KOPT-K1 (cell line): ENCODE data around the gene A1BG.
"Not testable (repeated sequence)": the region's sequence is repeated elsewhere in the genome, so short reads cannot be mapped to it uniquely, and the experiment has no call there.

Source experiments
- H3K27ac ChIP-seq: fragments of 200-600 bp; sonication (generic); 2 replicates; pipeline ENCODE4 v1.5.1; 2016; ENCODE audit warnings: antibody characterized with exemption, mild to moderate bottlenecking, low read depth, low read length; ENCODE audit not compliant: poor library complexity, severe bottlenecking
- H3K36me3 ChIP-seq: fragments of 200-600 bp; sonication (generic); 2 replicates; pipeline ENCODE4 v1.5.1; 2017; ENCODE audit warnings: antibody characterized with exemption, mild to moderate bottlenecking, low read length, moderate library complexity; ENCODE audit not compliant: insufficient read depth
- H3K9me3 ChIP-seq: fragments of 200-600 bp; sonication (generic); 2 replicates; pipeline ENCODE4 v1.5.1; 2017; ENCODE audit warnings: antibody characterized with exemption, low read length, mild to moderate bottlenecking; ENCODE audit not compliant: insufficient read depth, poor library complexity, severe bottlenecking

Gene A1BG

DNA sequence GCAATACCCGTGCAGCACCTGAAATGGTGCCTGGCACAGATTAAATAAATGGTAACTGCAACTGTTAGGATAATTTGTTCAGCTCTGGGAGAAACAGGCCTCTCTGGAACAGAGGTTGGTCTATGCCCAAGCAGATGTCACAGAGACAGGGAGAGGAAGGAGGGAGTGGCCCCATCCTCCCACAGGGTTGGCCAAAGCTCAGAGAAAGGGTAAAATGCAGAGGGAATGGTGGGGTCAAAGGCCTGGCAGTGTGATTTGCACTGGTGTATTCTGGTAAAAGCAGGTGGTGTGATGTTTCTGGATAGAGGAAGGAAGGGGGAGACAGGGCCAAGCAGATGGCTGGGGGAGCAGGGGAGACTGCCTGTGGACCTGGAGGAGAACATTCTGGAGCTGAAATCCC is 17.1 kb downstream of the A1BG start:
- Histone ChIP-seq H3K27ac (no peak overlapping the region), H3K36me3 (peaks cover 48% of the 10 kb centered on the region), H3K9me3 (no peaks in the 10 kb centered on the region)

DNA sequence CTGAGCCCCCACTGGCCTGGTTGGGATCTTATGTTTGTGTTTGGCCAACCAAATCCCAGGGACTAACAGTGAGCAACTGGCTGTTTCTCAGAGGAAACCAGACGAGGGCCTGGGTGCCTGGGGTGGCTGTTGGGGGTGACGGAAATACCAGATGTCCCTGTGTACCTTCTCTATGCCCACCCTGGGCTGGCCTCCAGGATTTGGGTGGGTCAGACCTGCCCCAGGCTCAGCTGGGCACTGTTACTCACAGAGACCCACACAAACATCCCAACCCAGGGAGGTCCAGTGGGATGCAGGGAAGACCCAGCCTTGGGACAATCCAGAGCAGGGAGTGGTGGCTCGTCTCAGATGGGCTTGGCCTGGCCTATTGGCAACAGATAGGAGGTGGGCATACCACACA is 17.7 kb downstream of the A1BG start:
- peaks cover 44% of the 10 kb centered on the region for H3K36me3 ChIP-seq
- H3K27ac ChIP-seq, result no peak overlapping the region

DNA sequence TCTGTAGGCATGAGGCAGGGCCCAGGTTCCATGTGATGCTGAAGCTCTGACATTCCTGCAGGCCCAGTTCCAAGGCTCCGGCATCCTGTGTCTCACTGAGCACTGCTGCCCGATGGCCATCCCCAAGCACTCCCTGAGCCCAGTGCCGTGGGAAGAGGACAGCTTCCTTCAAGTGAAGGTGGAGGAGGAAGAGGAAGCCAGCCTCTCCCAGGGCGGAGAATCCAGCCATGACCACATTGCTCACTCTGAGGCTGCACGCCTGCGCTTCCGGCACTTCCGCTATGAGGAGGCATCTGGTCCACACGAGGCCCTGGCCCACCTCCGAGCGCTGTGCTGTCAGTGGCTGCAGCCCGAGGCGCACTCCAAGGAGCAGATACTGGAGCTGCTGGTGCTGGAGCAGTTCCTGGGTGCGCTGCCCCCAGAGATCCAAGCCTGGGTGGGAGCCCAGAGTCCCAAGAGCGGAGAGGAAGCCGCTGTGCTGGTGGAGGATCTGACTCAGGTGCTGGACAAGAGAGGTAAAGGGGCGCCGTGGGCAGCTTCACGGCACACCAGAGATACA is 18.5 kb downstream of the A1BG start:
- no peak overlapping the region for H3K27ac ChIP-seq
- H3K9me3 ChIP-seq, result no peaks in the 10 kb centered on the region
- H3K36me3 ChIP-seq, result peaks cover 41% of the 10 kb centered on the region

More for the DNA sequence above, 17.7 kb downstream of the A1BG start:
- H3K9me3 ChIP-seq, result no peaks in the 10 kb centered on the region

DNA sequence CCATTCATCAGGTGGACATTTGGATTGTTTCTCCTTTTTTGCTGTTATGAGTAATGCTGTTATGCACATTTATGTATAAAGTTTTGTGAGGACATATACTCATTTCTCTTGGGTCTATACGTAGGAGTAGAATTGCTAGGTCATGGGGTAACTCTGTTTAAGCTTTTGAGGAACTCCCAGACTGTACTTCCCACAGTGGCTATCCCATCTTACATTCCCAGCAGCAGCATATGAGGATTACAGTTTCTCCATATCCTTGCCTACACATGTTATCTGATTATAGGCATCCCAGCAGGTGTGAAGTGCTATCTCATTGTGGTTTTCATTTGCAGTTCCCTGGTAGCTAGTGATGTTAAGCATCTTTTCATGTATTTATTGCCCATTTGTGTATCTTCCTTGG is 20.6 kb downstream of the A1BG start:
- H3K9me3 ChIP-seq, result no peaks in the 10 kb centered on the region
- H3K36me3 ChIP-seq, result peaks cover 22% of the 10 kb centered on the region
- H3K27ac ChIP-seq, result no peak overlapping the region

DNA sequence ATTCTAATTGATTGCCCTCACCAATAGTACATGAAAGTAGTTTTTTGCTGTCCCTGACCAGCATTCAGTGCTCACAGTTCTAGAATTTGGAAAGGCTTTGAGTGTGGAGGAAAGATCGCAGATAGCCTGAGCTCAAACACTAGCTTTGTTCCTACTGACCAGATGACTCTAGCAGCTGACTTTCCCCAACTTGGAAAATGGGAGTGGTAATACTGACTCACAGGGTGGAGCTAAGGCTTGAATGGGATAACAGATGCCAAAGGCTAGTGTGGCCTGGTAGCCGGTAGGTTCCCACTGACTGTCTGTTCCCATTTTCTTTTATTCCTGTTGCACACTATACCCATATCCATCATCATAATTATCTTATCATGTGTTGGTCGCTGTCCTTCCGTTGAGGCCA is 22.8 kb downstream of the A1BG start:
- H3K36me3 ChIP-seq, result peaks cover 6% of the 10 kb centered on the region; the same call in 1 of the 2 replicates
- no peak overlapping the region for H3K27ac ChIP-seq
- H3K9me3 ChIP-seq, result no peaks in the 10 kb centered on the region

DNA sequence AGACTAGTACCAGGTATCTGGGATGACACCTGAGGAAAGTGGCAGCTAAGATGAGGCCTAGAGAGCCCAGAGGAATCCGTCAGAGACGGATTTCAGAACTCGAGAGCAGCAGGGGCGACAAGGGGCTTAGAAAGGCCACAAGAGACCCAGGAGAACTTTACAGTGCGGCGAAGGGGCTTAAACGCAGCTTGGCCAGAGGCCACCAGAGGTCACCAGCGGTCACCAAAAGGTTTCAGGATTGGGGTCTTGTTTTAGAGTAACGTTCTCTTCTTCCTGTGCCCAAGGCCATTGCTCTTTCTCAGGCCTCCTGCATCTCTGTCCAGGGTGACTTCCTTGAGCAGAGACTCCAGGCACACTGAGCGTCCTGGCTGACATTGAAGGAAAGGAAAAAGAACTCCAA is 24.3 kb downstream of the A1BG start:
- Histone ChIP-seq H3K27ac (no peak overlapping the region), H3K9me3 (no peaks in the 10 kb centered on the region), H3K36me3 (no peaks in the 10 kb centered on the region)

DNA sequence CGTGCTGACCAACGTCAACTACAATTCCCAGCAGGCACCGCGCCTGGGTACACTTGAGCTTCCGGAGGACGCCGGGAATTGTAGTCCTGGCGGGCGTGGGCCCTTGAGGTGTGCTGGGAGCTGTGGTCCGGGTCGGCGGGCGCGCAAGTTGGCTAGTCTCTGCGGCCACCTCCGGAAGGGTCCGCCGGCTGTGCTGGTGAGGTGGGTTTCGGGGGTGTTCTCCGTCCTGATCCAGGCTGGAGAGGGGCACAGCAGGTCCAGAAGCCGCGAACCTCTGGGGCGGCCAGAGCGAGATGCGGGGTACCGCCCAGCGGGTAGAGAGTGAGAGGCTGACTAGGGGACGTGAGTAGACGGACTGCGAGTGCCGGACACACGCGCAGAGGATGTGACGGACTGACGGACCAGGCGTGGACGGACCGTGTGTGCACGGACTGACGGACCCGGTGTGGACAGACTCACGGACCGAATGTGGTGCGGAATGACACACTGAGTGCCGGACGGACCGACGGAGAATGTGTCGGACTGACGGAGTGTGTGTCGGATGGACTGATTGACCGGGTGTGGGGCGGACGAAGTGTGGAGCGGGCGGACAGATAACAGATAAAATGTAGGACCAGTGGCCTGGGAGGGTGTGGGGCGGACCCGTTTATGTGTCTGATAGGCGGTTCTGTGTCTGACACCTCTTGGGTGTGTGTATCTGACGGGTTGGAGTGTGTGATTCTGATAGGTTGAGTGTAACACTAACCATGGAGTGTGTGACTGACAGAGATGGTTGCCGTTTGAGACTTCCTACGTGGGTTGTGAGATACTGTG is 26.2 kb downstream of the A1BG start, which contains the start of gene ZSCAN22:
ZSCAN22 (plus strand) TSS at position 81 of the 813 bp plus-strand sequence. CDS start 7,809 bp downstream, outside the sequence.
- no peaks in the 10 kb centered on the region for H3K9me3 ChIP-seq
- no peaks in the 10 kb centered on the region for H3K36me3 ChIP-seq
- H3K27ac ChIP-seq, result peak within 1 kb of the TSS; percentile 63

DNA sequence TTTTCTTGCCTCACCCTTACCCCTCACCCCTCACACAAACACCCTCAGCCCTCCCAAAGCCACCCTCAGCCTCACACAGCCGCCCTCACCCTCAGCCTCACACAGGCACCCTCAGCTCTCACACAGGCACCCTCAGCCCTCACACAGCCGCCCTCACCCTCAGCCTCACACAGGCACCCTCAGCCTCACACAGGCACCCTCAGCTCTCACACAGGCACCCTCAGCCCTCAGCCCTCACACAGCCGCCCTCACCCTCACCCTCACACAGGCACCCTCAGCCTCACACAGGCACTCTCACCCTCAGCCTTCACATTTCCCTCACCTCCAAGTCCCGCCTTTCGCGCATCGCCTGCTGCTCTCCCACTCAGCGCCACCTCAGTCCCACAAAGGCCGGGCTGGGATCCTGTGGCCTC is 26.8 kb downstream of the A1BG start:
- Histone ChIP-seq H3K27ac (peak overlapping the region; percentile 63), H3K9me3 (no peaks in the 10 kb centered on the region)

DNA sequence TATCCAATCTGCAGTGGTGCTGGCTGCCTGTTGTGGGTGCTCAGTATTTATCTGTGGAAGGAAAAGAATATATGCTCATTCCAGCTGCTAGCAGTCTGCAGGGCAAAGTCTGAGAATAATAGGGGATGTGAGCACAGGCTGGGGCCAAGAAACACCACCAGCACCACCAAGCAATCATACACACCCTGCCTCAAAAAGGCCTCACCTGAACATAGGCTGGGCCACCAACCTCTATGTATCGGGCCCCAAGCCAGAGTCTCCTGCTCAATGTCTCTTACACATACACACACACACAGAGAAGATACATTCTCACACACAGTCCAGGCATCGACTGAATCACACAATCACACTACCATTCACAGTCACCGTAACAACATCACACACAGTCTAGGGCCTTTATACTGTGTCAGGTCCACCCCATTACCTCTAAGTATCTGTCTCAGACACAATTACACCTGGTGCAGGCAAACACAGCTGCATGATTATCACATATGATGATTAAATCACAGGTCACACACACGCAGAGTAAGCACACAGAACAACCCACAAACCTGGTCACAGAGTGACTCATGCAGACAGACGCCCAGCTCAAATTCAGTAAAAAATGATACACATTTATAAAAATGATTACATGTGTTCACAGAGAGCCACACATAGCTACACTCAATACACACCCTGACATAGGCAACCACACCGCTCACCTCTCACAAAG is 27.8 kb downstream of the A1BG start:
- H3K9me3 ChIP-seq, result no peaks in the 10 kb centered on the region
- no peaks in the 10 kb centered on the region for H3K36me3 ChIP-seq
- peak overlapping the region; percentile 63 for H3K27ac ChIP-seq

More for the DNA sequence above, 26.8 kb downstream of the A1BG start:
- H3K36me3 ChIP-seq, result no peaks in the 10 kb centered on the region

DNA sequence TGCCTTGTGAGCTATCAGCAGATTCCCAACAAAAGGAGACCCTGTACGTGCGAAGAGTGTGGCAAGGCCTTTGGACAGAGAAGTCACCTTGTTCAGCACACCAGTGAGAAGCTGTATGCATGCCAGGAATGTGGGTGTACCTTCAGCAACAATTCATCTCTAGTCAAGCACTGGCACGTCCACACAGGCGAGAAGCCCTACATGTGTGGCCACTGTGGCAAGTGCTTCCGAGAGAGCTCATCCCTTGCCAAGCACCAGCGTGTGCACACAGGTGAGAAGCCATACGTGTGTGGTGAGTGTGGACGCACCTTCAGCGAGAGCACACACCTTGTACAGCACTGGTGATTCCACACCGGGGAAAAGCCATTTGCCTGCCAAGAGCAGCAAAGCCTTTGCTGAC is 34.1 kb downstream of the A1BG start:
- no peak overlapping the region for H3K27ac ChIP-seq
- no peaks in the 10 kb centered on the region for H3K9me3 ChIP-seq
- H3K36me3 ChIP-seq, result peaks cover 27% of the 10 kb centered on the region

DNA sequence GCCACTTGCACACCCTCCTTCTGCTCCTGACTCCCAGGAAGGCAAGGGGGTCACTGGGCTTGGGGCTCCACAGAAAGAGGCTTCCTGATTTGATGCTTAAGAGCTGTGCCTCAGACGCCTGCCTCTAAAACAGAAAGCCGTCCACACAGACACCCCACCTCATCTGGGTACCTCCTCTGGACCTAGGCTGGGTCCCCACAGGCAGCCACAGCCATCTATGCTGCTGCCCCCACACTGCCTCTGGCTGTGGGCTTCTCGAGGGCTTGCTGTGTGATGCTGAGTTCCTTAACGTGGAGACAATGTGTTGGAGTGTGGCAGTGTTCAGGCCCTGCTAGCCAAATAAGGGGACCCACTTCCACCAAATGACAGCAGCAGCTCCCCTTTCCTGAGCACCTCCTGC is 35.0 kb downstream of the A1BG start:
- H3K36me3 ChIP-seq, result peaks cover 36% of the 10 kb centered on the region
- H3K9me3 ChIP-seq, result no peaks in the 10 kb centered on the region
- H3K27ac ChIP-seq, result no peak overlapping the region

DNA sequence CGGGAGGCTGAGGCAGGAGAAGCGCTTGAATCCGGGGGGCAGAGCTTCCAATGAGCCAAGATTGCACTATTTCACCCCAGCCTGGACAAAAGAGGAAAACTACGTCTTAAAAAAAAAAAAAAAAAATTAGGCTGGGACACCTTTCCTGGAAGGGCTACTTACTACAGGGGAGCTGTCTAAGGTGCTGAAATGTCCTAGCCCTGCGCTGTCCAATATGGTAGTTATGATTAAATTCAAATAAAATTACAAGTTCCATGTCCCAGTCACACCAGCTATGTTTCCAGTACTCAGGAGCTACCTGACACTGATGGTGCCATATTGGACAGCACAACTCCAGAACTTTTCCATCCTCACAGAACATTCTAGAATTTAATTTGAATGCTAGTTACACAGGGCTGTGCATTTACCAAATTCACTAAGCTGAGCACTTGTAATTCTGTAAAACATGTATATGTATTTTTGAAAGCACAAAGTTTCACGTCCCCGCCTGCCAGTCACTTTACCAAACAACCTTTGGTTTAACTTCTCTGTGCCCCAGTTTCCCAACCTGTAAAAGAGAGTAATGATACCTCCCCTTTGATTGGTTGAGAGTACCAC is 35.7 kb downstream of the A1BG start:
- Histone ChIP-seq H3K36me3 (peaks cover 44% of the 10 kb centered on the region), H3K27ac (no peak overlapping the region)

DNA sequence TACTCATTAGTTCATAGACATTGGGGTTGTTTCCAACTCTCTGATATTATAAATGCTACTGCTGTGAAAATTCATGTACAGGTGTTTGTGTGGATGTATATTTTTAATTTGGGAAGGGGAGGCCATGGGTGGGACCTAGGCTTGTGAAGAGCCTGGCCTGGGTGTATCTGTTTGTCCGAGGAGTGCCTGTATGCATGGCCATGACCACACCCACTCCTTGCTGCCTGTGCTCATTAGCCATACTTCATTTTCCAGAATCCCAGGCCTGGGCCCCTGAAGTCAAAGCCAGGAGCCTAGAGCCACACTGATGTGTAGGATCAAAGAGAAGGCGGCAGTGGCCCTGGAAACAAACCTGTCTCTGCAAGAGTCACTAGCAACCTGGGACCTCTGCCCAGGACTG is 37.7 kb downstream of the A1BG start:
- H3K27ac ChIP-seq, result no peak overlapping the region
- H3K9me3 ChIP-seq, result no peaks in the 10 kb centered on the region
- H3K36me3 ChIP-seq, result peaks cover 59% of the 10 kb centered on the region

More for the DNA sequence above, 35.7 kb downstream of the A1BG start:
- H3K9me3 ChIP-seq, result no peaks in the 10 kb centered on the region

DNA sequence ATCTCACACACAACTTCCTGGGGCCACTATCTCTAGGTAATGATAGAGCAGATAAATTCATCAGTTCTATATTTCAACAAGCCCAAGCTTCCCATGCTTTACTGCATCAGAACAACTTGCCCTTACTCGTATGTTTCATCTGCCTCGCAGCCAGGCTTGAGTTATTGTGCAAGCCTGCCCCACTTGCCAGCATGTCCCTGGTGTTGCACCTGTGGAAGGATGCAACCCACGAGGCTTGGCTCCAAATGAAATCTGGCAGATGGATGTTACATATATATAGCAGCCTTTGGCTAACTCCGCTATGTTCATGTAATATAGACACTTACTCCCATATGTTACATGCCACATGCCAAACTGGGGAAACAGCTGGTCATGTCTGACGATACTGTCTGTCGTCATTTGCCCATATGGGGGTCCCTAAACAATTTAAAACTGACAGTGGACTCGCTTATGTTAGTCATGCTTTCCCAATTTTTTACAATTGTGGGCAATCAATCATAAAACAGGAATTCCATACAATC is 41.9 kb downstream of the A1BG start:
- Histone ChIP-seq H3K9me3 (no peaks in the 10 kb centered on the region), H3K36me3 (peaks cover 92% of the 10 kb centered on the region), H3K27ac (no peak overlapping the region)

DNA sequence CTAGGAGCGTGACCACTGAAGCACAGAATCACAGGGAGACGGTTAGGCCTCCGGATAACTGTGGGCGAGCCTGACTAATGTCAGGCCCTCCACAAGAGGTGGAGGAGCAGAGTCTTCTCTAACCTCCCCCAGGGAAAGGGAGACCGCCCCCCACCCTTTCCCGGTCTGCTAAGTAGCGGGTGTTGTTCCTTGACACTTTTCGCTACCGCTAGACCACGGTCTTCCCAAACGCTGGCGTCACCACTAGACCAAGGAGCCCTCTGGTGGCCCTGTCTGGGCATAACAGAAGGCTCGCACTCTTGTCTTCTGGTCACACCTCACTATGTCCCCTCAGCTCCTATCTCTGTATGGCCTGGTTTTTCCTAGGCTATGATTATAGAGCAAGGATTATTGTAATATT is 42.6 kb downstream of the A1BG start:
- H3K9me3 ChIP-seq, H3K27ac ChIP-seq: not testable (repeated sequence)
- H3K36me3 ChIP-seq, result peaks cover 89% of the 10 kb centered on the region
